Tibial nerve (tissue), 4 donors: ENCODE measurements around the gene PTPDC1.

ENCODE experiments used
- CTCF ChIP-seq, 5 experiments: fragments of 200-600 bp in 3 of 5; fragments of 450-650 bp in 2 of 5; sonication (generic) in 3 of 5; IDR thresholded peaks; one replicate each; pipeline ENCODE4 v1.5.1; 2016 to 2019; ENCODE audit warnings: antibody characterized with exemption in 5 of 5, mild to moderate bottlenecking in 3 of 5, moderate library complexity in 2 of 5
- EP300 ChIP-seq, 2 donors: sonication (generic); formaldehyde crosslinking; IDR thresholded peaks; one replicate each; pipeline ENCODE4 v1.6.1; 2017; ENCODE audit warnings: antibody characterized with exemption in 2 of 2, mild to moderate bottlenecking in 1 of 2

GRCh38 chr9:94097788-94098414 lies 13.6 kb downstream of the PTPDC1 start:
- no peak for TF ChIP-seq CTCF (IDR thresholded peaks at IDR 0.05)
- TF ChIP-seq EP300 (IDR thresholded peaks at IDR 0.05): no peak
